Kidney epithelial cell (primary cell): ENCODE results near the gene IL20. TPM values are rescaled to one million over a fixed set of nuclear protein-coding genes. Genes with fewer than 3 reads are reported as not detected.
A peak's percentile ranks its signal among the peaks of the same experiment; 100 is the strongest.

Experiments
- DNase-seq: peaks from one replicate; pipeline ENCODE4 v3.0.0-alpha.2; 2010; ENCODE audit warnings: low read depth
- H3K27me3 ChIP-seq: 2 replicates; pipeline ENCODE4 v1.6.0; 2011; ENCODE audit warnings: low read length; ENCODE audit not compliant: control insufficient read depth, insufficient read depth
- H3K36me3 ChIP-seq: 2 replicates; pipeline ENCODE4 v1.5.1; 2011; ENCODE audit warnings: low read length; ENCODE audit not compliant: control insufficient read depth, insufficient read depth
- H3K4me3 ChIP-seq: 2 replicates; pipeline ENCODE4 v1.5.1; 2011; ENCODE audit warnings: low read depth, mild to moderate bottlenecking, control low read depth, low read length
- total RNA-seq: library from RNA; depleted of rRNA; stranded (reverse); fragments of >200 nt; gene quantifications from 2 replicates; pipeline ENCODE4 v1.2.3, GENCODE V29; 2015
- TF ChIP-seq, protein P1 (sequence below): IDR thresholded peaks from 2 replicates; pipeline ENCODE4 v1.5.1; 2011; ENCODE audit warnings: mild to moderate bottlenecking, moderate library complexity, low read length, control low read depth, inconsistent platforms; ENCODE audit not compliant: insufficient read depth, poor library complexity, severe bottlenecking

Gene IL20
- total RNA-seq, 1 donor from 2014 or later = not detected

DNA sequence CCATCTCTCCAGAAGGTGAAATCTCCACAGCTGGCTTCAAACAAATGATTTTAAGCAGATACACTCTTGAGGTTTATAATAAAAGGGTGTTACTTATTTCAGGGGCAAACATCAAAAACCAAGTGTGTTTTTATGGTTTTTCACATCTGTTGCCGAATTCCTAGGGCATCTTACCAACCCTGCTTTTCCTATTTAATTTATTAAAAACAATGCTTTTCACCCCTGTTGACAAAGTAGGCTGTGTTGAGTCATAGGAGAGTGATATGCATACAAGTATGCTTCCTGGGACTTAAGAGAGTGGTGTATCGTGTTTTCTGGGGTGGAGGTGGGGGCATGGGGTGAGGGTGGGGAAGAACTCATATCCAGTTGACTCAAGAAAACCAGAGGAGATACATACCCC is 29.3 kb upstream of the IL20 start:
- H3K27me3 ChIP-seq = peaks cover 13% of the 10 kb centered on the region
- TF ChIP-seq, protein P1, sequence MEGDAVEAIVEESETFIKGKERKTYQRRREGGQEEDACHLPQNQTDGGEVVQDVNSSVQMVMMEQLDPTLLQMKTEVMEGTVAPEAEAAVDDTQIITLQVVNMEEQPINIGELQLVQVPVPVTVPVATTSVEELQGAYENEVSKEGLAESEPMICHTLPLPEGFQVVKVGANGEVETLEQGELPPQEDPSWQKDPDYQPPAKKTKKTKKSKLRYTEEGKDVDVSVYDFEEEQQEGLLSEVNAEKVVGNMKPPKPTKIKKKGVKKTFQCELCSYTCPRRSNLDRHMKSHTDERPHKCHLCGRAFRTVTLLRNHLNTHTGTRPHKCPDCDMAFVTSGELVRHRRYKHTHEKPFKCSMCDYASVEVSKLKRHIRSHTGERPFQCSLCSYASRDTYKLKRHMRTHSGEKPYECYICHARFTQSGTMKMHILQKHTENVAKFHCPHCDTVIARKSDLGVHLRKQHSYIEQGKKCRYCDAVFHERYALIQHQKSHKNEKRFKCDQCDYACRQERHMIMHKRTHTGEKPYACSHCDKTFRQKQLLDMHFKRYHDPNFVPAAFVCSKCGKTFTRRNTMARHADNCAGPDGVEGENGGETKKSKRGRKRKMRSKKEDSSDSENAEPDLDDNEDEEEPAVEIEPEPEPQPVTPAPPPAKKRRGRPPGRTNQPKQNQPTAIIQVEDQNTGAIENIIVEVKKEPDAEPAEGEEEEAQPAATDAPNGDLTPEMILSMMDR = no peak
- no peak for DNase-seq
- H3K36me3 ChIP-seq = no peaks in the 10 kb centered on the region
- no peak overlapping the region for H3K4me3 ChIP-seq

DNA sequence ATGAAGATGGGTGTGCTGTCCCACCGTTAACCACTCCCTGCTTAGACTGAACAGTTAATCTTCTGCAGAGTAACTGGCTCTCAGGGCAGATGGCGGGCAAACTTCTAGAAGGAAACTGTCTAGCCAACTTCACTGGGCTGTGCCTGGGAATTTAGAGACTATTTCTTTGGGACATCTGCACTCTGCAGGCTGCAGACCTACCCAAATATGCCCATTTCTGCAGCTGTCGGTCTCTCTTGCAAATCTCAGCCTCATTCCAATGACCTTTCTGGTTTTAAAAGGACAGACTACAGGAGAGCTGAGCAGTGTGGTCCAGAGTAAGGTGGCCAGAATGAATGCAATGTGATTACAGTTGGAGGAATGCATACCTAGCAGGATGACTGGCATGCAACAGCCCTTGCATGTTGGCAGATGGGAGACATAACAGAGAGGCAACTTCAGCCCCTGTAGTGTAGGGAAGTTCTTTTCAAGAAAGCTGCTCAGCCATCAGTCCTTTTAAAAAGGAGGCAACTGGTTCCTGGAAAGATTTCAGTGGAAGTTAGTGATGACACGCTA is 26.3 kb upstream of the IL20 start:
- no peak for DNase-seq
- TF ChIP-seq, protein P1 = no peak
- Histone ChIP-seq H3K27me3 (peaks cover 9% of the 10 kb centered on the region), H3K4me3 (no peak overlapping the region), H3K36me3 (no peaks in the 10 kb centered on the region)

DNA sequence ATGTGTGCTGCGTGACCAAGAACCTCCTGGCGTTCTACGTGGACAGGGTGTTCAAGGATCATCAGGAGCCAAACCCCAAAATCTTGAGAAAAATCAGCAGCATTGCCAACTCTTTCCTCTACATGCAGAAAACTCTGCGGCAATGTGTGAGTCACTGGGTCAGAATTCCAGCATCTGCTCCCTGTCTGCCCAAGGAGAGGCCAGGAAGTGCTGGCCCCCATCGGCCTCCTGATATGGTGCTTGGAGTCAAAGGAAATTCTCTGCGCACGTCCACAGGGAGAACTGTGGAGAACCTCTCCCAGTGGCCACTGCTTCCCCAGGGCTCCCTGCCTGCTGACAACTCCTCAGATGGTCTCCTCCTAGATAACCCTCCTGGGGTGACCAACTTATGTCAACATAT is 25.6 kb upstream of the IL20 start:
- no peaks in the 10 kb centered on the region for H3K36me3 ChIP-seq
- no peak overlapping the region for H3K4me3 ChIP-seq
- TF ChIP-seq, protein P1 = no peak
- DNase-seq = peak; percentile 37
- H3K27me3 ChIP-seq = peaks cover 5% of the 10 kb centered on the region

DNA sequence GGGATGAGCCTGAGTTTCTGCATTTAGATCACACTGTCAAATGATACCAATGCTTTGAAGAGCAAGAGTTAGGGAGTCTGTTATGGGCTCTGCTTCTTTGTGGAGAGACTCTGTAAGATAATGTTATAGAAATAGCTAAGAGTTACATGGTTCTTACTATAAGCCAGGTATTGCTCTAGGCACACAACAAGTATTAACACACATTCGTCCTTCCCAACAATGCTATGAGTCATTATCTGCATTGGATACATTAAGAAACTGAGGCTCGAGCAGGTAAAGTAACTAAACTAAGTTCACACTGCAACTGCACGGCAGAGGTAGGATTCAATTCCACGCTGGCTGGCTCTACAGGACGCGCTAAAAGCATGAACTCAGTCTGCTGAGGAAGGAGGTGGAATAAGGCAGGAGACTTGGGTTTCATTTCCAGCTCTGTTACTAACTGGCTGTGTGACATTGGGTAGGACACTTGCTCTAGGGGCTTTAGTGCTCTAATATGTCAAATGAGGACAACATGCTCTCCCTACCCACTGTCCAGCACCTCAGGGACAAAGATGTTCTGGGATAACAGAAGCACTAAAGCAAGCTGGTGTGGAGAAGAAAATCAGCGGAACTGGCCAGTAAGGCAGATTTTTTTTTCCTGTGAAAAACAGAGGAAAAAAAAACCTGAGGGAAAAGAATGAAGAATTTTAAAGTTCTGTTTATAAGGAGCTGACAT is 23.7 kb upstream of the IL20 start:
- TF ChIP-seq, protein P1 = no peak
- no peaks in the 10 kb centered on the region for H3K36me3 ChIP-seq
- no peak overlapping the region for H3K4me3 ChIP-seq
- no peaks in the 10 kb centered on the region for H3K27me3 ChIP-seq
- DNase-seq = no peak

DNA sequence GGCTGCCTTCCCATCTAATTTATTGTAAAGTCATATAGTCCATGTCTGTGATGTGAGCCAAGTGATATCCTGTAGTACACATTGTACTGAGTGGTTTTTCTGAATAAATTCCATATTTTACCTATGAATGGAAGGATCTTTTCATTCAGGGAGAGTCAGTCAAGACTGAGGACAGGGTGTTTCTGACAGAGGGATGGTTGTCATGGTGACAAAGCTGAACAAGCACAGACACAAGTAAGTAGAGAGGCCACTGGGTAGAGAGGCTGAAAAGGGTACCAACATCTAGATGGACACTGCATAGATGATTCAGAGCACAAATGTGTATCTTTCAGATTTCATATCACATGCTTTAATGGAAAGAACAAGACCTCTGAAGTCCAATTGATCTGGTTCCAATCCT is 22.6 kb upstream of the IL20 start:
- Histone ChIP-seq H3K27me3 (no peaks in the 10 kb centered on the region), H3K4me3 (no peak overlapping the region), H3K36me3 (no peaks in the 10 kb centered on the region)
- TF ChIP-seq, protein P1 = no peak
- DNase-seq = no peak

DNA sequence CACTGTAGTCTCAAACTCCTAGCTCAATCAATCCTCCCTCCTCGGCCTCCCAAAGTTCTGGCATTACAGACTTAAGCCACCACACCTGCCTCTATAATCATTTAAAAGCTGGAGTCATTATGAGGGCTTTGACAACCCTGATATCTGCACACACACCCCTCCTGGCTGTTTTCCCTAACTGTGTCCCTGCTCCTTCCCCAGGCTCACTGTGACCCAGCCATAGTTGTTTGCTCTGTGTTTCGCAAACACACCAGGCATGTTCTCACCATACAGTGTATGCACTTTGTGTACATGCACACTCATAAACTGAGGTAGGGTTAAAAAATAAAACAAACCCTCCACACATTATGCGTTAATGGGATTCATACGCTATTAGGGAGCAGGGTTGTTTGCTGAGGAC is 21.8 kb upstream of the IL20 start:
- no peak overlapping the region for H3K4me3 ChIP-seq
- no peaks in the 10 kb centered on the region for H3K27me3 ChIP-seq
- H3K36me3 ChIP-seq = no peaks in the 10 kb centered on the region
- DNase-seq = no peak
- TF ChIP-seq, protein P1 = no peak
